Embryonic facial prominence (tissue), 1 donor: ENCODE data around the gene CDC42BPA.

Source experiments
- DNase-seq: peaks from one replicate; pipeline ENCODE4 v3.0.0-alpha.2; 2016; ENCODE audit errors: extremely low spot score

CDC42BPA gene

DNA sequence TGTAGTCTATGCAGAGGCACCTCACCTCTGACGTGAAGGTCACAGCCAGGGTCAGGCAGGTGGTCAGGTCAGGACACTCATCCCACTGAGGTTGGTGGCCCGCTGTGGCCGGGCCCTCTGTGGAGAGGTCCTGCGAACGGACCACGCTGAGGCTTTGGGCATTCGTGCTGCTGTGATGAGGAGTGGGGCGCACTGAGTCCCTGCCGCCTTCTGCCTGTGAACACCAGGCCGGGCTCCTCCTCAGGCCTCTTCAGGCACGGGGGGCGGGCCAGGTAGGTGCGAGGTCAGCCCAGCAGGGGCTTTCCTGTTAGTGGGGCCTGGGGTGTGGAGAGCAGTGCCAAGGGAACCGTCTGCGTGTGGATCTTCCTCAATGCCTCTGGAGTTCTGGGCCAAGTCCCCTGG is 339.2 kb downstream of the CDC42BPA start:
- no peak for DNase-seq

DNA sequence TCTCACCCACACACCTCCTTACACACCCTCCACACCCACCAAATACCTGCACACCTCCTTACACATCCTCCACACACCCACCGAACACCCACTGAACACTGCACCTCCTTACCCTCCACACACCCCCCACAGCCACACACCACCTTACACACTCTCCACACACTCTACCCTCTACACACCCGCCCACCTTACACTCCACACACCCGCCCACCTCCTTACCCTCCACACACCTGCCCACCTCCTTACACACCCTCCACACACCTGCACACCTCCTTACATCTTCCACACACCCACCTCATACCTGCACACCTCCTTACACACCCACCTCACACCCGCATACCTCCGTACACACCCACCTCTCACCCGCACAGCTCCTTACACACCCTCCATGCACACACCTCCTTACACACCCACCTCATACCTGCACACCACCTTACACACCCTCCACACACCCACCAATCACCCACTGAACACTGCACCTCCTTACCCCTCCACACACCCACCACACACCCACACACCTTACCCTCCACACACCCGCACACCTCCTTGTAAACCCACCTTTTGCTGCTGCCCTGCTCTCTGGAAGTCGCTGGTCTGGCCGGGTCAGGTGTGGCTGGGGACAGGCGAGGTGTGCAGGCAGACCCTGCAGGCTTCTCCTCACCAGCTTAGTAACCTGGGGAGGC is 339.7 kb downstream of the CDC42BPA start:
- DNase-seq, result no peak

DNA sequence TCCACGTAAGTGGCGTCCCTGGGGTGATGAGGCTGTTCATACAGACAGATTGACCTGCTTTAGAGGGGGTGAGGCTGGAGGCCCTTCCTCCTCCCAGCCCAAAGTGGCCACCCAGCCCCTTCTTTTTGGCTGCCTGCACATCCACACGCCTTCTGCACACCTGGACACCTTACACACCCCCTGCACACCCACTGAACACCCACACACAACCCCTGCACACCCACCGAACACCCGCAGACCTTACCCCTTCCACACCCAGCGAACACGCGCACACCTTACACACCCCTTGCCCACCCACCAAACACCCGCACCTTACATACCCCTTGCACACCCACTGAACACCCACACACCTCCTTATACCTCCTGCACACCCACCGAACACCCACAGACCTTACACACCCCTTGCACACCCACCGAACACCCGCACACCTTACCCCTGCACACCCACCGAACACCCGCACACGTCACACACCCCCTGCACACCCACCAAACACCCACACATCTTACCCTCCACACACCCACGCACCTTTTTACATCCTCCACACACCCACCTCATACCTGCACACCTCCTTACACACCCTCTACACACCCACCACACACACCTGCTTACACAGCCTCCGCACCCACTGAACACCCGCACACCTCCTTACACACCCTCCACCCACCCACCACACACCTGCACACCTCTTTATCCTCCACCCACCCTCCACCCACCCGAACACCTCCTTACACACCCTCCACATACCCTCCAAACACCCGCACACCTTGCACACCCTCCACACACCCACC is 340.5 kb downstream of the CDC42BPA start:
- no peak for DNase-seq

DNA sequence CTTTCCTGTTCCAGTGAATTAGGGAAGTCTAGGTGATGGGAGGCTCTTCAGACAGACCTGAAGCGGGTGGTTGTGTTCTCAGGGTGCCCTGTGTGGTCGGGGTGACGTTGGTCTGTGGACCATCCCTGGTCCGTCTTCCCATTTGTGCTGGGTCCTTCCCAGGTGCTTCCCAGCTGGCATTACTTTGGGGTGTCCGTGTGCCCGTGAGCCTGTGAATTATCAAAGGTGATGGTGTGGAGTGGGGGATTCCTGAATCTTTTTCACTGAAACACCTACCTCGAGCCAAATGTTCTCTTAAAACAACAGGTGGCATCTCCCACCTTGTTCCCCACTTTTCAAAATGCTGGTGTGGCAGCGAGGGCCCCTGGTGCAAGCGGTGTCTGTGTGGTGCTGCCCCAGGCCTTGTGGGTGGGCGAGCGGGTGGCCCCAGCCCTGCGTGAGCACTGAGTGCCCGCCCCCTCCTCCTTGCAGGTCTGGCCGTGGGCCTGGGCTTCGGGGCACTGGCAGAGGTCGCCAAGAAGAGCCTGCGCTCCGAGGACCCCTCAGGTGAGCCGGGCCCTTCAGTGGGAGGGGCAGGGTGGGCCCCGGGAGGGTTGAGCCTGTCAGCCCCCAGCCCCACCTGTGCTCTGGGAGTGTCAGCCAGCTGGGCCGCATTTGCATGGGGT is 341.2 kb downstream of the CDC42BPA start:
- DNase-seq, result no peak

DNA sequence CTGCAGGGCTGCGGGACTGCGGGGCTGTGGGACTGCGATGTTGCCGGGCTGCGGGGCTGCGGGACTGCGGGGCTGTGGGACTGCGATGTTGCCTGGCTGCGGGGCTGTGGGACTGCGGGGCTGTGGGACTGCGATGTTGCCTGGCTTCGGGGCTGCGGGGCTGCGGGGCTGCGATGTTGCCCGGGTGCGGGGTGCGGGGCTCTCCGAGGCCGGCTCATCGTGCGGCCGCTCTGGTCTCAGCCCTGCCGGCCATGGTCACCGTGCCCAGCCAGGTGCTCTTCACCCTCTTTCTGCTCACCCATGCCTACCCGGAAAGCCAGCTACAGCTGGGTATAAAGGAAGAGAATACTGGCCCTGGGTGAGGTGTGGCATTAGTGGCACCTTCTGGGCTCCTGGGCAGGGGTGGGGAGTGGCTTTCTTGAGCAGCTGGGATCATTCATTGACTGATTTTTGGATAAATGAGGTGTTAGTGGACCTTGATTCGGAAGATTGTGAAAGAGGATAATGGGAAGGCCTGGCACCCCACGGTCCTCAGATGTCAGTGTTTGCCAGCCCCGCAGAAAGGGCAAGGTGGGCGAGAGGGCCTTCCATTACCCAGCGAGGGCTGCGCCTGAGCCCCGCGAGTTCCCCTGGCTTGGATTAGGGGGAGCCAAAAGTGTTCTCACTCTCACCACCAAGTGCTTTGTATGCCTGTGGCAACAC is 341.9 kb downstream of the CDC42BPA start:
- DNase-seq, result no peak

DNA sequence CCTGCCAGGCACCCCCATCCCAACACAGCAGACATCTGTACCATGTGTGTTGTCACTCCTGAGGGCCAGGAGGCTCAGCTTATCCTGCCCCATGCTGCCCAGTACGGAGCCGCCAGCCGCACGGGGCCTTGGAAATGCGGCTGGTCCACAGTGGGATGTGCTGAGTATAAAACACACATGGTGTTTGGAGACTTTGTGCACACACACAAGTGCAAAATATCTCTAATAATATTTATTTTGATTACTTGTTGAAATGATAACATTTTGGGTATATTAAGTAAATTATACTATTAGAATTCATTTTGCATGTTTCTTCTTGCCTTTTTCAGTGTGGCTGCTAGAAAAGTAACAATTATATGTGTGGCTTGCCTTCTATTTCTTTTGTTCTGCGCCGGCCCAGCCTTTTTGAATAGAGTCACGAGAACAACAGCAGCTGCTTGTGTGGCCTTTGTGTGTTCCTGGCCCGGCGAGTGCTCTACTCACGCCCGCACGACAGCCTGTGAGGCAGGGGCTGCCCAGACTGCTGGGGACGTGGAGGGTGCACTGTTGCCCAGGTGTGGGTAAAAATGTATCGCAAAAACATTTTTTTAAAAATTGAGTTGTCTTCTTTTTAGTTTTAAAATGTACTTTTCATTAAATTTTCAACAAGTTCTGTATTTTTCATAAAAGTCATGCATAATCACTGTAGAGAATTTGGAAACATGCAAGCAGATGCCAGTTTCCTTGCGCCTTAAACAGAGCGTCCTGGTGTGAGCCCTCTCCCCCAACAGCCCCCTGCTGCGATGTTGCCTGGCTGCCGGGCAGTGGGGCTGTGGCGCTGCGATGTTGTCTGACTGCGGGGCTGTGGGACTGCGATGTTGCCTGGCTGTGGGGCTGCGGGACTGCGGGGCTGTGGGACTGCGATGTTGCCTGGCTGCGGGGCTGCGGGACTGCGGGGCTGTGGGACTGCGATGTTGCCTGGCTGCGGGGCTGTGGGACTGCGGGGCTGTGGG is 342.7 kb downstream of the CDC42BPA start:
- DNase-seq, result no peak

DNA sequence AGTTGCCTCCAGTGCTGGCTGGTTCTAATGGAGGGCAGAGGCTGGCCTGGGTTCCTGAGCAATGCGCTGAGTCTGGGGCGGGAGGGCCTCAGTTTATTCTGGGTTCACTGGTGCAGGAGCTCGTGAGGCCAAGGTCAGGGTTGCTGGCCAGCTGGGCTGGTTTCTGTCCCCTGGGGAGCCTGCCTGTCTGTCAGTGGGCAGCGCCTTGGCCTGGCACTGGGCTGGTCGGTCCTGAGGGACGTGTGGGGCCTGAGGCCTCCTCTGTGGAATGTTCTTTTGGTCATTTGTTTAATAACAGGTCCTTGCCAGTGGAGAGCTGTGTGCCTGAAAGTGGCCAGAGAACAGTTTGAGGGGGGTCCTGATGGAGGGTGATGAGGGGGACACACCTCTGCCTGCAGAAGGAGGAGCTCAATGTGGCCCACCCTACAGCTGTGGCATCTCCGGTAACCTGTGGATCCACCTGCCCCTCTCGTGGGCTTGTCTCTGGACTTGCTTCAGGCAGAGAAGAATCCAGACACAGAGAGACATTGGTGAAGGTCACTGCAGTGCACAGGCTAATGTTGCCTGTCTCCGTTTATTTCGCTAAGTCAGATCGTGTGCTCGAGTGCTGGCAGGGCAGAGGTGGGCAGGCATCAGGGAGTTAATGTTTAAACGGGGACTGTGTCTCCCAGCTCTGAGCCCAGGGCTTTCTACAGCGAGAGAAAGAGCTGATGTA is 343.6 kb downstream of the CDC42BPA start:
- no peak for DNase-seq

DNA sequence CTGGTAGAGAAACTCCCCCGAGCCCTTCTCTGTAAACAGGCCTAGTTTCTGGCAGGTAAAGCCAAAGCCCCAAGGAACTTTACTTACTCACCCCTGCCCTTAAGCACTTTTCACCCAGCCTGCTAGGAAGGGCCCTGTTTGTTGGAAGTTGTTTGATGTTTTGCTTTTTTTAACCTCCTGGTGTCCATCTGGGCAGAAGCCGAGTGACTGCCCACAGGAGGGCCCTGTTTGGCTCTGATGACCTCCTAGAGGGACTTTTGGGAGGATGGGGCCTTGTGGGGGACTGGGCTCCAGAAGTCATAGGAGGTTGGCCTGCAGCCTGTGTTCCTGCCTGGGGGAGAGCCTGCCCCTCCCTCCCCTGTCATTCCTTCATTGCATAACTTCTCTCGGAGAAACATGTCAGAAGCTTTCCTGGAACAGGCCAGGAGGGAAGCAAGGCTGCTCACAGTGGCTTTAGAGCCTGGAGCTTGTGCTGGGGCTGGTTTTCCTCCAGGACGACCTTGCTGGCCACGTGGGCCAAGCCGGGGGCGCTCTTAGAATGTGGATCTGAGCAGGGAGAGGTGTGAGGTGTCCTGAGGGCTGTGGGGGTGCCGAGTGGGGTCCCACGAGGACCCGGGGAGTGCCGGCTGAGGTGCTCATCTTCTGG is 344.3 kb downstream of the CDC42BPA start:
- DNase-seq, result no peak

DNA sequence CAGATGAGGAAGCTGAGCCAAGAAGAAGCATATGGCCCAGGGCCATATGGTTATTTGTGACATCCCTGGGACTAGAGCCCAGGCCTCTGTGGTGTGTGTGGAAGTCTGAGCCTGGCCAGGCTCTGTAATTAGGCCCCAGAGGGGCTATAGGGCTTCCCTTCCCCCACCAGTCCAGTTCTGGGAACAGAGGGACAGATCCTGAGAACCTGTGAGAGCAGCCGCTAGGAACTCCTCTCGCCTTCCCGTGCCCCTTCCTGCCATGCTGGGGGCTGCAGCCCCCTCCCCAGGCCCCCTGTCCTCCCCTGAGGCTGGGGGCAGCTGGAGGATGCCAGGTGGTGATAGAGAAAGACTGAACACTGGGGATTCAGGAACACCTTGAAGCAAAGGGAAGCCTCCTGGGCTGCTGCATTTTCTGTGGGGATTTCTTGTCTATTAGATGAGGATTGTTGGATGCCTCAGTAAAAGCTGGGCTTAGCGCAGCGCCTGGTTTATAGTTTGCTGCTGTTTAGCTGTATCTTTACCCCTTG is 344.9 kb downstream of the CDC42BPA start:
- DNase-seq, result no peak

DNA sequence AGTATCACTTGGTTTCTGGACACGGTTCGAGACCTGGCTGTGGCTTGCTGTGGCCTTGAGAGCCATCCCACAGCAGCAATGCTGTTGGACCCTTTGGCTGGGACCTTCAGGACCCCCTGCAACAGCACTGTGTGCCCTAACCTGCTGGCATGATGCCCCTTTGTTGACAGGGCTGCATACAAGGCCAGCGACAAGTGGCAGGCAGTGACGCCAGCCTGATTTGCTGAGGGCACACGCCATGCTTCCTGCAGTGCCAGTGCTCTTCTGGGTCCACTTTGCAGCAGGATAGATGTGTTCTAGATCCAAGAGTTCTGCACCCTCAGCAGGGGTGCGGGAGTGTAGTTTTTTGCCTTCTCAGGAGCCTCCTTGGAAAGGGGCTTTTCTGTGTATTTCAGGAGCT is 345.4 kb downstream of the CDC42BPA start:
- DNase-seq, result no peak

DNA sequence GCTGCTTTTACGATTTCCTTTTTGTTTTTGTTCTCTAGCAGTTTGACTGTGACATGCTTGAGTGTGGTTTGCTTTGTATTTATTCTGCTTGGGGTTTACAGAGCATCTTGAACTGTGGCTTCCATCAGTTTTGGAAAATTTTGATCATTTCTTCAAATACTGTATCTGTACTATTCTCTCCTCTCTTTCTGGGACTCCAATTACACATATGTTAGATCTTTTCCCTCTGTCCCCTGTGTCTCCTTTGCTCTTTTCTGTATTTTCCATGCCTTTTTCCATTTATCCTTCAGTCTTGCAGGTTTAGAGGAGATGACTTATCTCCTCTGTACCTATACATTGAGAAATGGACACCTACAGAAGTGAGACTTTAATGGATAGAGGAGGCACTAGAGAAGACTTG is 346.5 kb downstream of the CDC42BPA start:
- no peak for DNase-seq

DNA sequence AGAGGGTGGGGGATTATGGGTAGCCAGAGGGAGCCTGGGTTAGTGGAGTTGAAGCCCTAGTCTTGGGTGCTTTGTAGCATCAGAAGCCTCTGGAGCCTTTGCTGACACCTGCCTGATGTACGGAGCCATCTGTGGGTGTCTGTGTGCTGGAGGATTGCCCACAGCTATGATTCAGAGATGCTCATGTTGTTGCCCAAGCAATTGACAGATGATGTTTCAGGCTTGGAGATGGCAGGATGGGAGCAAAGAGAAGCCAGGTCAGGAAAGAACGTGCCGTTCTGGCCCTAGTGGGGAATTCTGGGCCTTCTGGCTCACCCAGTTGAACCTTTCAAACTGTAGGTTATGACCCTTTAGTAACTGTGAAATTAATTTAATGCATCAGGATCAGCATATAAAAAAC is 350.6 kb downstream of the CDC42BPA start:
- no peak for DNase-seq

DNA sequence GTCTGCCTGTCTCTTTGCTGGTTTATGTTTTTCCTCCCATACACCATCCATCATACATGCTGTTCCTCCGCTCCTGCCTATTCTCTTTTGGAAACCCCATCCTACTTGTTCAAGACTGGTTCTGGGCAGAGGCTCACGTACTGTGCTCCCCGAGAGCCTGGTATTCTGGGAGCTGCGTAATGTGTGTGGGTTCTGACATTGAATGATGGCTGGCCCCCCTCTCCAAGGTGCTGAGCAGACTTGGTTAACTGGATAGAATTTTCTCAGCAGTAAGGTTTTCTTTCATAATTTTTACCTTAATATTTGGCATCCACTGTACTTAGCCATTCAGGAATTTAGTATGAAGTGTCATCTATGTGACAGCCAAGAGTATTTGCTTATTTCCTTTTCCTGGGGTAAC is 351.6 kb downstream of the CDC42BPA start:
- DNase-seq, result no peak

DNA sequence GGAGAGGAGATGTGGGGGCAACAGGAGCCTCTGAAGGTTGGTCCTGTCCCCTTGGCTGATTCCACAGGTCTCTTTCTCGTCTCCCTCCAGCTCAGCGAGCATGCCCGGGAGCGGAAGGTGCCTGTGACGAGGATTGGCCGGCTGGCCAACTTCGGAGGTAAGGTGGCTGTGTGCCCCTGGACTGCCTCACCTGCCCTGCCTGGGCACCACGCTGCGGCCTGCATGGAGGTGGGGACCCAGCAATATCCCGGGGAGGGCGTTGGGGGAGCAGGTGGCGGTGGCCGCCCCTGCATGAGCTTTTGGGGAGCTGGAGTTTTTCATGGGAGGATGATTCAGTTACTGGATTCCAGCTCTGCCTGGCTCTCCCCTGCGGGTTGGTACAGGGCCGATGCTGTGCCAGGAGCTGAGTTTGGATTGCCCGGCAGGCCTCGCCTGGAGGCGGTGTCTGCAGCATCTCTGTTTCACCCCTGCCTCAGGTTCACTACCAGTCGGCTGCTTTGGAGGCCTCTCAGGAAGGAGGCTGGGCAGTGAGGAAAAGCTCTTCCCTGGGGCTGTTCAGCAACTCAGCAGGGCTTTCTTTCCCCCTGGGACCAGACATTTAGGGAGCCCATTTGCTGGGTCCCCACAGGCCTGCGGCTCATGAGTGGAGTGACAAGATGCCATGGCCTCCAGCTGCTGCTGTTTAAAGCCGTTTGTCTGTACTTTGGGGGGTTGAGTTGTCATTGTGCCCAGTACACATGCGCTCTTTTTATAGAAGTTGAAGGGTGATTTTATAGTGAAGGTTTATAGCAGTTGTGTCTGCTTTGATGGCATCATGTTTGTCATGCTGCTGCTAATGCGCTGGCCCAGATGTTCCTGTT is 352.5 kb downstream of the CDC42BPA start:
- no peak for DNase-seq

DNA sequence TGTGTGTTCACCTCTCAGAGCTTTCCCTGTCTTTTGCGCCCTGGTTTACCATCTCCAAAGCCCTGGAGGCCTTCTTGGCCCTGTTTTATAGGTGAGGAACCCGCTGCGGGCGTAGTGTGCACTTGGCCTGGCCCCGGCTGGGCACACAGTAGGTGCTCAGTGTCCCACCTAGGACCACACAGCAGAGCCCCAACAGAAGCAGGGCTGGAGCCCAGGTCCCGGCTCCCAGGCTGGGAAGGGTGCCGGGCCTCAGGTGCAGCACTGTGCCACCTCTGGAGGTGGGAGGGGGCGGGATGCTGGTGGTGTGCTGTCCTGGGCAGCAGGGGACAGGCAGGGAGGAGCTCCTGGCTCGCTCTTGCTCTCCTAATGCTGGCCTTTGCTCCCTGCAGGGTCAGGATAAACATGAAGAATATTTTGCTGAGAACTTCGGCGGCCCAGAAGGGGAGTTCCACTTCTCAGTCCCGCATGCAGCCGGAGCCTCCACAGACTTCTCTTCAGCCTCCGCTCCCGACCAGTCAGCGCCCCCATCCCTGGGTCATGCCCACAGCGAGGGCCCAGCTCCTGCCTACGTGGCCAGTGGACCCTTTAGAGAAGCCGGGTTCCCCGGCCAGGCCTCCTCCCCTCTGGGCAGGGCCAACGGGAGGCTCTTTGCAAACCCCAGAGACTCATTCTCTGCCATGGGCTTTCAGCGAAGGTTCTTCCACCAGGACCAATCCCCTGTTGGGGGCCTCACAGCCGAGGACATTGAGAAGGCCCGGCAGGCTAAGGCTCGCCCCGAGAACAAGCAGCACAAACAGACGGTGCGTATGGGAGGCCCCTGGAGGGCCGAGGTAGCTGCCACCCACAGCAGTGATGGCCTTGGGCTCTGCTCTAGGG is 353.4 kb downstream of the CDC42BPA start:
- no peak for DNase-seq

DNA sequence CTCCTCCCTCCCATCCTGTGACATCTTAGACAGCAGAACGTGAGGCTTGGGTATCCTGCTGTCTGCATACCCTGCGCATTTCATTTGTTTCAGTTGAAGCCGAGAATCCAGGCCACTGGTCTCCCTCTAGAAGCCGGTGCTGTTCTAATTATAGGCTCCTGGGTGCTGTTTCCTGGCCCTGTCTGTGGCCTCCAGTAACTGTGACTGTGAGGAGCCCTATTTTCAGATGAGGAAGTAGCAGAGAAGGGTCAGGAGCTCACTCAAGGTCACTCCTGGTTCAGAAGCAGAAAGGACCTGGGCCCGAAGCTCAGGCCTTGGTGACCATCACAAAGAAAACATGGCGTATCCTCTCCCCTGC is 354.2 kb downstream of the CDC42BPA start:
- no peak for DNase-seq
